WTC11 (cell line): Measurements from ENCODE around the gene SRC. TPM values are rescaled to one million over a fixed set of nuclear protein-coding genes. Genes with fewer than 3 reads are reported as not detected.

Source experiments
- ATAC-seq: fragments of 200-7000 bp; cut with Tn5 transposase; 2 replicates; pipeline ENCODE4 v1.10.0; 2021; ENCODE audit warnings: mild to moderate bottlenecking, moderate library complexity
- CTCF ChIA-PET: fragments of 300-600 bp; sonication (Branson Sonifier 250); formaldehyde crosslinking; loops from one replicate; lab custom pipeline; 2021; ENCODE audit warnings: antibody characterized with exemption; lab: Charles Lee
- POLR2A ChIA-PET: fragments of 350-600 bp; sonication (Branson Sonifier 250); formaldehyde crosslinking; loops from one replicate; lab custom pipeline; 2021; ENCODE audit warnings: antibody characterized with exemption; lab: Charles Lee
- DNase-seq: peaks from one replicate; pipeline ENCODE4 v3.0.0; 2021; ENCODE audit warnings: low spot score
- H3K27ac Mint-ChIP-seq: 2 replicates; pipeline ENCODE4 v1.8.0; 2021; ENCODE audit warnings: mixed read lengths
- H3K27me3 Mint-ChIP-seq: 2 replicates; pipeline ENCODE4 v1.8.0; 2021; ENCODE audit warnings: low read depth, mild to moderate bottlenecking, moderate library complexity, mixed read lengths
- H3K36me3 Mint-ChIP-seq: 2 replicates; pipeline ENCODE4 v1.8.0; 2021; ENCODE audit warnings: mixed read lengths
- H3K4me1 Mint-ChIP-seq: 2 replicates; pipeline ENCODE4 v1.8.0; 2022; ENCODE audit warnings: mixed read lengths
- H3K4me3 Mint-ChIP-seq: 2 replicates; pipeline ENCODE4 v1.8.0; 2021; ENCODE audit warnings: mild to moderate bottlenecking, moderate library complexity, mixed read lengths
- H3K9me3 Mint-ChIP-seq: 2 replicates; pipeline ENCODE4 v1.8.0; 2021; ENCODE audit warnings: mixed read lengths
- AFF4 ChIP-seq: sonication (generic); formaldehyde crosslinking; IDR thresholded peaks from 2 replicates; pipeline ENCODE4 v1.8.1; 2023; ENCODE audit warnings: mild to moderate bottlenecking, missing genetic modification reagents, borderline replicate concordance
- AR ChIP-seq: fragments of 250-450 bp; sonication (Bioruptor Pico); IDR thresholded peaks from 2 replicates; pipeline ENCODE4 v1.9.0; 2021; ENCODE audit warnings: mild to moderate bottlenecking
- ARID4B ChIP-seq: sonication (generic); formaldehyde crosslinking; IDR thresholded peaks from 2 replicates; pipeline ENCODE4 v1.8.0; 2023; ENCODE audit warnings: missing genetic modification reagents, mild to moderate bottlenecking, borderline replicate concordance
- CDX4 ChIP-seq: fragments of 250-450 bp; sonication (Bioruptor Pico); IDR thresholded peaks from 2 replicates; pipeline ENCODE4 v1.9.0; 2021; ENCODE audit warnings: moderate library complexity, mild to moderate bottlenecking, inconsistent platforms, borderline replicate concordance
- E2F4 ChIP-seq: sonication (generic); formaldehyde crosslinking; IDR thresholded peaks from 2 replicates; pipeline ENCODE4 v1.8.1; 2022; ENCODE audit warnings: low read depth, mild to moderate bottlenecking, moderate library complexity, missing genetic modification reagents, borderline replicate concordance
- GRHL2 ChIP-seq: fragments of 250-450 bp; sonication (Bioruptor Pico); IDR thresholded peaks from 2 replicates; pipeline ENCODE4 v1.8.0; 2022; ENCODE audit warnings: mild to moderate bottlenecking, moderate library complexity; ENCODE audit not compliant: insufficient replicate concordance, severe bottlenecking
- JAZF1 ChIP-seq: fragments of 250-450 bp; sonication (Bioruptor Pico); IDR thresholded peaks from 2 replicates; pipeline ENCODE4 v1.9.0; 2021; ENCODE audit warnings: moderate library complexity, mild to moderate bottlenecking, inconsistent platforms
- MAX ChIP-seq: sonication (generic); formaldehyde crosslinking; IDR thresholded peaks from 2 replicates; pipeline ENCODE4 v1.8.0; 2022; ENCODE audit warnings: mild to moderate bottlenecking, missing genetic modification reagents
- NFE2L1 ChIP-seq: sonication (generic); formaldehyde crosslinking; IDR thresholded peaks from 2 replicates; pipeline ENCODE4 v1.8.1; 2023; ENCODE audit warnings: missing genetic modification reagents
- SOX15 ChIP-seq: fragments of 250-450 bp; sonication (Bioruptor Pico); IDR thresholded peaks from 2 replicates; pipeline ENCODE4 v1.9.0; 2021; ENCODE audit warnings: mild to moderate bottlenecking
- TP53 ChIP-seq: sonication (generic); formaldehyde crosslinking; IDR thresholded peaks from 2 replicates; pipeline ENCODE4 v1.8.1; 2023; ENCODE audit warnings: mild to moderate bottlenecking, missing genetic modification reagents
- ZNF396 ChIP-seq: fragments of 250-450 bp; sonication (Bioruptor Pico); IDR thresholded peaks from 2 replicates; pipeline ENCODE4 v1.8.0; 2021; ENCODE audit warnings: mild to moderate bottlenecking, moderate library complexity, borderline replicate concordance
- ZNF425 ChIP-seq: fragments of 250-450 bp; sonication (Bioruptor Pico); conservative IDR thresholded peaks from 2 replicates; pipeline ENCODE4 v1.9.0; 2021; ENCODE audit warnings: mild to moderate bottlenecking
- ZSCAN18 ChIP-seq: fragments of 250-450 bp; sonication (Bioruptor Pico); IDR thresholded peaks from 2 replicates; pipeline ENCODE4 v2.1.2; 2022; ENCODE audit warnings: mild to moderate bottlenecking, moderate library complexity
- total RNA-seq: library from RNA; stranded (reverse); gene quantifications from 3 replicates; pipeline ENCODE4 v1.2.3, GENCODE V29; 2021
- TF ChIP-seq, protein P1 (sequence below): fragments of 200-600 bp; IDR thresholded peaks from 2 replicates; pipeline ENCODE4 v1.8.0; 2022; ENCODE audit warnings: antibody characterized with exemption
- TF ChIP-seq, protein P2 (sequence below): sonication (generic); formaldehyde crosslinking; IDR thresholded peaks from 2 replicates; pipeline ENCODE4 v1.8.1; 2022; ENCODE audit warnings: low read depth, missing genetic modification reagents, borderline replicate concordance

The SRC gene
- total RNA-seq, 1 experiment from 2014 or later: 33.3 TPM

DNA sequence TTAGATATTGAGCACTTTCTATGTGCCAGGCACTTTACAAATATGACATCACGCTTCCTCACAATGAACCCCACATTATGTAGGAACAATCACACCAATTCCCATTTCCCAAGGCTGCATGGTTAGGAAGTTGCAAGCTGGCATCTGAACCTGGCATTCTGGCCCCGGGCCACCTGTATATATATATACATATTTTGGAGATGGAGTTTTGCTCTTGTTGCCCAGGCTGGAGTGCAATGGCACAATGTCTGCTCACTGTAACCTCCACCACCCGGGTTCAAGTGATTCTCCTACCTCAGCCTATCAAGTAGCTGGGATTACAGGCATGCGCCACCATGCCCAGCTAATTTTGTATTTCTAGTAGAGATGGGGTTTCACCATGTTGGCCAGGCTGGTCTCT is 30.4 kb downstream of the SRC start:
- Mint-ChIP-seq H3K27ac (no peak overlapping the region), H3K27me3 (no peaks in the 10 kb centered on the region), H3K9me3 (no peaks in the 10 kb centered on the region), H3K4me1 (peaks cover 10% of the 10 kb centered on the region), H3K4me3 (no peak overlapping the region), H3K36me3 (no peaks in the 10 kb centered on the region; the same call in 1 of the 2 replicates)
- ChIA-PET CTCF (no interaction called here), POLR2A (no interaction called here)
- no peak for DNase-seq
- ATAC-seq: no peak
- TF ChIP-seq ZNF425 (CRISPR knock-in tag) (no peak), ARID4B (CRISPR knock-in tag) (no peak), ZSCAN18 (CRISPR knock-in tag) (no peak), MAX (CRISPR knock-in tag) (no peak), ZNF396 (CRISPR knock-in tag) (no peak), AR (CRISPR knock-in tag) (no peak), JAZF1 (CRISPR knock-in tag) (no peak), CDX4 (CRISPR knock-in tag) (no peak), E2F4 (no peak), TP53 (CRISPR knock-in tag) (no peak), SOX15 (no peak), NFE2L1 (CRISPR knock-in tag) (no peak), AFF4 (no peak), GRHL2 (no peak)
- TF ChIP-seq, protein P1, sequence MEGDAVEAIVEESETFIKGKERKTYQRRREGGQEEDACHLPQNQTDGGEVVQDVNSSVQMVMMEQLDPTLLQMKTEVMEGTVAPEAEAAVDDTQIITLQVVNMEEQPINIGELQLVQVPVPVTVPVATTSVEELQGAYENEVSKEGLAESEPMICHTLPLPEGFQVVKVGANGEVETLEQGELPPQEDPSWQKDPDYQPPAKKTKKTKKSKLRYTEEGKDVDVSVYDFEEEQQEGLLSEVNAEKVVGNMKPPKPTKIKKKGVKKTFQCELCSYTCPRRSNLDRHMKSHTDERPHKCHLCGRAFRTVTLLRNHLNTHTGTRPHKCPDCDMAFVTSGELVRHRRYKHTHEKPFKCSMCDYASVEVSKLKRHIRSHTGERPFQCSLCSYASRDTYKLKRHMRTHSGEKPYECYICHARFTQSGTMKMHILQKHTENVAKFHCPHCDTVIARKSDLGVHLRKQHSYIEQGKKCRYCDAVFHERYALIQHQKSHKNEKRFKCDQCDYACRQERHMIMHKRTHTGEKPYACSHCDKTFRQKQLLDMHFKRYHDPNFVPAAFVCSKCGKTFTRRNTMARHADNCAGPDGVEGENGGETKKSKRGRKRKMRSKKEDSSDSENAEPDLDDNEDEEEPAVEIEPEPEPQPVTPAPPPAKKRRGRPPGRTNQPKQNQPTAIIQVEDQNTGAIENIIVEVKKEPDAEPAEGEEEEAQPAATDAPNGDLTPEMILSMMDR: no peak
- TF ChIP-seq, protein P2, sequence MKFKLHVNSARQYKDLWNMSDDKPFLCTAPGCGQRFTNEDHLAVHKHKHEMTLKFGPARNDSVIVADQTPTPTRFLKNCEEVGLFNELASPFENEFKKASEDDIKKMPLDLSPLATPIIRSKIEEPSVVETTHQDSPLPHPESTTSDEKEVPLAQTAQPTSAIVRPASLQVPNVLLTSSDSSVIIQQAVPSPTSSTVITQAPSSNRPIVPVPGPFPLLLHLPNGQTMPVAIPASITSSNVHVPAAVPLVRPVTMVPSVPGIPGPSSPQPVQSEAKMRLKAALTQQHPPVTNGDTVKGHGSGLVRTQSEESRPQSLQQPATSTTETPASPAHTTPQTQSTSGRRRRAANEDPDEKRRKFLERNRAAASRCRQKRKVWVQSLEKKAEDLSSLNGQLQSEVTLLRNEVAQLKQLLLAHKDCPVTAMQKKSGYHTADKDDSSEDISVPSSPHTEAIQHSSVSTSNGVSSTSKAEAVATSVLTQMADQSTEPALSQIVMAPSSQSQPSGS (CRISPR knock-in tag): no peak
